GM19099 (cell line): ENCODE data around the gene SH3TC2.

ENCODE experiments used
- POLR2A ChIP-seq: IDR thresholded peaks from 3 replicates; pipeline ENCODE4 v1.6.1; 2011; ENCODE audit warnings: low read depth; ENCODE audit not compliant: insufficient read length; ENCODE audit errors: extremely low read depth

The SH3TC2 gene

GRCh38 chr5:149001162-149001561 is 61.7 kb downstream of the SH3TC2 start:
- no peak for TF ChIP-seq POLR2A

- TF ChIP-seq POLR2A: no peak
Measured at GRCh38 chr5:148999741-149000140, 63.1 kb downstream of the SH3TC2 start.

GRCh38 chr5:148998174-148998797 is 64.6 kb downstream of the SH3TC2 start:
- no peak for TF ChIP-seq POLR2A

GRCh38 chr5:148996270-148996669 is 66.6 kb downstream of the SH3TC2 start:
- no peak for TF ChIP-seq POLR2A

- no peak for TF ChIP-seq POLR2A
Measured at GRCh38 chr5:148995791-148996190, 67.1 kb downstream of the SH3TC2 start.

GRCh38 chr5:148993283-148993936 is 69.5 kb downstream of the SH3TC2 start:
- no peak for TF ChIP-seq POLR2A

GRCh38 chr5:148992265-148992664 is 70.6 kb downstream of the SH3TC2 start:
- TF ChIP-seq POLR2A: no peak

GRCh38 chr5:148991566-148991965 is 71.3 kb downstream of the SH3TC2 start:
- no peak for TF ChIP-seq POLR2A

- TF ChIP-seq POLR2A: no peak
Measured at GRCh38 chr5:148990817-148991216, 72.0 kb downstream of the SH3TC2 start.

GRCh38 chr5:148989567-148989966 is 73.3 kb downstream of the SH3TC2 start:
- no peak for TF ChIP-seq POLR2A

GRCh38 chr5:148988328-148988727 is 74.5 kb downstream of the SH3TC2 start:
- no peak for TF ChIP-seq POLR2A

- no peak for TF ChIP-seq POLR2A
Measured at GRCh38 chr5:148986636-148987035, 76.2 kb downstream of the SH3TC2 start.

GRCh38 chr5:148984345-148984744 is 78.5 kb downstream of the SH3TC2 start:
- TF ChIP-seq POLR2A: no peak

GRCh38 chr5:148981353-148981752 is 81.5 kb downstream of the SH3TC2 start:
- no peak for TF ChIP-seq POLR2A

GRCh38 chr5:148980731-148981130 is 82.1 kb downstream of the SH3TC2 start:
- no peak for TF ChIP-seq POLR2A

- no peak for TF ChIP-seq POLR2A
Measured at GRCh38 chr5:148979083-148979723, 83.7 kb downstream of the SH3TC2 start.
